GM12878 (cell line): ENCODE results near the gene CEP83.

Experiments used
- BHLHE40 ChIP-seq, 2 experiments: fragments of 450-650 bp in 1 of 2; IDR thresholded peaks; 2 replicates each; pipeline ENCODE4 v1.6.1; 2011 to 2017; ENCODE audit warnings: low read depth in 2 of 2, borderline replicate concordance in 1 of 2, improper control_type of control experiment in 1 of 2, low read length in 1 of 2, mild to moderate bottlenecking in 1 of 2
- JUNB ChIP-seq: IDR thresholded peaks from 2 replicates; pipeline ENCODE4 v1.6.1; 2016; ENCODE audit warnings: antibody characterized with exemption, mild to moderate bottlenecking
- PAX5 ChIP-seq: IDR thresholded peaks from 2 replicates; pipeline ENCODE4 v1.6.1; 2011; ENCODE audit warnings: low read depth, low read length, borderline replicate concordance
- PAX8 ChIP-seq: fragments of 450-650 bp; IDR thresholded peaks from 2 replicates; pipeline ENCODE4 v1.6.1; 2017; ENCODE audit warnings: mild to moderate bottlenecking, moderate library complexity
- POLR2AphosphoS2 ChIP-seq: IDR thresholded peaks from 2 replicates; pipeline ENCODE4 v1.6.1; 2011; ENCODE audit warnings: low read depth, mild to moderate bottlenecking, low read length, improper control_type of control experiment, moderate library complexity
- POLR2AphosphoS5 ChIP-seq: IDR thresholded peaks from 2 replicates; pipeline ENCODE4 v1.6.1; 2011; ENCODE audit warnings: mild to moderate bottlenecking, low read length, inconsistent platforms
- STAT1 ChIP-seq: fragments of 450-650 bp; conservative IDR thresholded peaks from 2 replicates; pipeline ENCODE4 v1.6.1; 2014; ENCODE audit warnings: antibody characterized with exemption, mild to moderate bottlenecking
- TAF1 ChIP-seq: IDR thresholded peaks from 2 replicates; pipeline ENCODE4 v1.6.1; 2011; ENCODE audit warnings: mild to moderate bottlenecking, low read depth, low read length, borderline replicate concordance
- ZZZ3 ChIP-seq: IDR thresholded peaks from 2 replicates; pipeline ENCODE4 v1.6.1; 2011; ENCODE audit warnings: low read depth; ENCODE audit not compliant: control insufficient read depth, insufficient read length
- TF ChIP-seq, protein P1 (sequence below), 3 experiments: IDR thresholded peaks in 2 of 3; conservative IDR thresholded peaks in 1 of 3; 2 replicates each; pipeline ENCODE4 v1.5.1; 2011; ENCODE audit warnings: low read depth in 3 of 3, low read length in 3 of 3, mild to moderate bottlenecking in 3 of 3, control low read depth in 2 of 3, moderate library complexity in 2 of 3, inconsistent platforms in 1 of 3, mixed read lengths in 1 of 3; ENCODE audit not compliant: control insufficient read depth in 2 of 3, insufficient read depth in 1 of 3; ENCODE audit errors: extremely low read depth in 1 of 3
- TF ChIP-seq, protein P2 (sequence below): IDR thresholded peaks from 2 replicates; pipeline ENCODE4 v1.6.1; 2012; ENCODE audit warnings: low read depth, low read length, improper control_type of control experiment

DNA sequence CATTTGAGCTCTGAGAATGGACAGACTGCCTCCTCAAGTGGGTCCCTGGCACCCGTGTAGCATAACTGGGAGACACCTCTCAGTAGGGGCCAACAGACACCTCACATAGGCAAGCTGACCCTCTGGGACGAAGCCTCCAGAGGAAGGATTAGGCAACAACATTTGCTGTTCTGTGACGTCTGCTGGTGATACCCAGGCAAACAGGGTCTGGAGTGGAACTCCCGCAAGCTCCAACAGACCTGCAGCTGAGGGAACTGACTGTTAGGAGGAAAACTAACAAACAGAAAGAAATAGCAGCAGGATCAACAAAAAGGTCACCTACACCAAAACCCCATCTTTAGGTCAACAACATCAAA, 69.6 kb downstream of the CEP83 start:
- TF ChIP-seq, protein P1, sequence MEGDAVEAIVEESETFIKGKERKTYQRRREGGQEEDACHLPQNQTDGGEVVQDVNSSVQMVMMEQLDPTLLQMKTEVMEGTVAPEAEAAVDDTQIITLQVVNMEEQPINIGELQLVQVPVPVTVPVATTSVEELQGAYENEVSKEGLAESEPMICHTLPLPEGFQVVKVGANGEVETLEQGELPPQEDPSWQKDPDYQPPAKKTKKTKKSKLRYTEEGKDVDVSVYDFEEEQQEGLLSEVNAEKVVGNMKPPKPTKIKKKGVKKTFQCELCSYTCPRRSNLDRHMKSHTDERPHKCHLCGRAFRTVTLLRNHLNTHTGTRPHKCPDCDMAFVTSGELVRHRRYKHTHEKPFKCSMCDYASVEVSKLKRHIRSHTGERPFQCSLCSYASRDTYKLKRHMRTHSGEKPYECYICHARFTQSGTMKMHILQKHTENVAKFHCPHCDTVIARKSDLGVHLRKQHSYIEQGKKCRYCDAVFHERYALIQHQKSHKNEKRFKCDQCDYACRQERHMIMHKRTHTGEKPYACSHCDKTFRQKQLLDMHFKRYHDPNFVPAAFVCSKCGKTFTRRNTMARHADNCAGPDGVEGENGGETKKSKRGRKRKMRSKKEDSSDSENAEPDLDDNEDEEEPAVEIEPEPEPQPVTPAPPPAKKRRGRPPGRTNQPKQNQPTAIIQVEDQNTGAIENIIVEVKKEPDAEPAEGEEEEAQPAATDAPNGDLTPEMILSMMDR (IDR thresholded peaks at IDR 0.05 in 2 of 3, conservative IDR thresholded peaks at IDR 0.05 in 1 of 3; ENCODE audit: control insufficient read depth in 2 of 3, extremely low read depth in 1 of 3, insufficient read depth in 1 of 3, low read depth in 3 of 3, low read length in 3 of 3) = no peak
- no peak for TF ChIP-seq PAX8
- no peak for TF ChIP-seq POLR2AphosphoS5
- TF ChIP-seq STAT1 = no peak
- TF ChIP-seq BHLHE40 (IDR thresholded peaks at IDR 0.05; ENCODE audit: borderline replicate concordance in 1 of 2, low read depth in 2 of 2, low read length in 1 of 2) = no peak
- no peak for TF ChIP-seq JUNB
- TF ChIP-seq, protein P2, sequence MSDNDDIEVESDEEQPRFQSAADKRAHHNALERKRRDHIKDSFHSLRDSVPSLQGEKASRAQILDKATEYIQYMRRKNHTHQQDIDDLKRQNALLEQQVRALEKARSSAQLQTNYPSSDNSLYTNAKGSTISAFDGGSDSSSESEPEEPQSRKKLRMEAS = no peak
- no peak for TF ChIP-seq ZZZ3
- TF ChIP-seq TAF1 = no peak
- no peak for TF ChIP-seq POLR2AphosphoS2
- no peak for TF ChIP-seq PAX5
